ENCODE measurements around the gene FBXO2.

GRCh38 chr1:11653101-11653860, 948 bp downstream of the FBXO2 start:
- TF ChIP-seq POLR2A (IDR thresholded peaks at IDR 0.05; ENCODE audit: low read depth, low read length) (no peak), POLR2AphosphoS5 (IDR thresholded peaks at IDR 0.05; ENCODE audit: low read depth, low read length) (no peak), TAF1 (IDR thresholded peaks at IDR 0.05; ENCODE audit: borderline replicate concordance, low read depth, low read length) (no peak)
